Stimulated activated CD4-positive, alpha-beta T cell treated with anti-CD3 and anti-CD28 coated beads, Interleukin-2, amount 100 ng/mL, for 4 hours (primary cell): ENCODE measurements around the gene SERGEF.

Experiments used
- DNase-seq: peaks from one replicate; pipeline ENCODE4 v3.0.0-alpha.2; 2020; ENCODE audit warnings: low read depth

SERGEF gene

DNA sequence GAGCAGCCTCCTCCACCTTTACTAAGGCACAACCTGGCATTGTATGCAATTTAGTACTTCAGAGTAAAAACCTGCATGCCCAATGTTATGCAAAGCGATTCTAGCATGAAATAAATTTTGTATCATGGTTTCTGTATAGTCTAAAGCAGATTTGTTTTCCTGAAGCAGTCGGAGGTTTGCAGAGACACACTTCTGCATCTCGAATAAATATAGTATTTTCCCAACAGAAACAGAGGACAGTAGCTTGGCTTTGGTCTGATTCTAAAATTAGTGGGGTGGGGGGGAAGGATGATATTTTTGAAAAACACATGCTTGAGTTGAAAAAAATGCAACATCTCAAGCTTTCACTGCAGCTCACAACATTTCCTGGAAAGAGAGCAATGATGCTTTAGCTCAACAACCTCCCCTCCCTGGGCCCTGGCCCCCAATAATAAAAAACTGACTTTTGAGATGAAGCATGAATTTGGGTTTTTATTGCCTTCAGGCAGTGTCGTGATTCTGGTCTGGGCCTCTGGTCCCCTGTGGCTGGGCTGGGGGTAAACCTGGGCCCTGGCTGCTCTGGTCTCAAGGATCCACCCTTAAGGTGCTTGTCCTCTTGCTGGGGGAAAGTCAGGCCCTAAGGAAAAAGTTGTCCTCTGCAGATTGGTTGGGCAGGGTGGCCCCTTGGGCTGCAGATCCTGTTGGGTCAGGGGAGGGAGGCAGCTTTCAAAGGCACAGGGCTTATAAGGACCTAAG is 230.1 kb downstream of the SERGEF start:
- no peak for DNase-seq

DNA sequence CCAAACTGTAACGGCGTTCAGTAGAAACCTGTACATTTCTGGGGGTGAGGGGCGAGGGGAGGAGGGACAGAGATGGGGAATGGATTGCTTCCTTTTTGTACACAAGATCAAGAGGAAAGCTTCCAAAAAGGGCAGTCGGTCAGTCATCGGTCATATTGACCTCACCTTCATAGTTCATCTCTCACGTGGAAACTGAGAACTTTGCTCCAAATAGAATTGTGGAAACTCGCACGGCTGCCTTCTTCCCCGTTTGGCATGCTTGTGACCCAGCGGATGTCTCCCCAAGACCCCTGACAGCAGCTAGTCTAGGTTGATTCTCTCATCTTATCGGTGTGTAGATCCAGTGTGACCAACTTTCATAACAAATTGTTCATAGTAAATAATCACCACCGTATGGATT is 230.7 kb downstream of the SERGEF start:
- no peak for DNase-seq

DNA sequence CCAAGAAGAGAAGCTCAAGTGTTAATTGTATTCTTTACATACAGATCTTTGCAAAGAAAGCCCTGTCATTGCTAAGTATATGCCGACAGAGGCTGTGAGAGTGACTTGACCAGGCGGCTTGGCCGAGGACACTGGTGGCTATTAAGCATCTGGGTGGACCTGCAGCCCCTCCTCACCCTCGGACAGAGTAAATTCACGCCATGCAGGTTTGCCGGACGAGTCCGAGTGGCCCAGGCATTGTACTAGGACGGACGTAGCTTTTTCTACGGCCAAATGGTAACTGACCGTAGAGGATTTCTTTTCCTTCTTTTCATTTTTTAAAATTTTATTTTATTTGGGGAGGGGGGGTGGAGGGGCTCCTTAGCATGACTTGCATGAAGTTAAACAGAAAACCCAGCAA is 231.2 kb downstream of the SERGEF start:
- DNase-seq, result no peak

DNA sequence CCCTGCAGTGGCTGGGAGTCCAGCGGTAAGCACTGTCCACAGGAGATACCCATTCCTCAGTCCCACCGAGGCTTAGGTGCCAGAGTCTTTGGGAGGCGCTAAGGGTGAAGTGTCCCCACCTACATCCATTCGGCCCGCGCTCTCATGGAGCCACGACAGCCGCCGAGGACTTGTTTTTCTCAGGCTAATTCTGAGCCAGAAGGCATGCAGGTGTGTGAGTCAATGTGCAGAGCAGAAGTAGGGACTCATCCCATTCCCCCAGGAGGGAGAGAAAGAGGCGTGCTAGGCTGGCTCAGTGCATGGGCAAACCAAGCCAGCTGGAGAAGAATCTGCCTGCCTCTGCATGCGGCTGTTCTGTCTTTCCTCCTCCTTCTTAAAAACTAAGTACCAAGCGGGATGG is 231.6 kb downstream of the SERGEF start:
- no peak for DNase-seq

DNA sequence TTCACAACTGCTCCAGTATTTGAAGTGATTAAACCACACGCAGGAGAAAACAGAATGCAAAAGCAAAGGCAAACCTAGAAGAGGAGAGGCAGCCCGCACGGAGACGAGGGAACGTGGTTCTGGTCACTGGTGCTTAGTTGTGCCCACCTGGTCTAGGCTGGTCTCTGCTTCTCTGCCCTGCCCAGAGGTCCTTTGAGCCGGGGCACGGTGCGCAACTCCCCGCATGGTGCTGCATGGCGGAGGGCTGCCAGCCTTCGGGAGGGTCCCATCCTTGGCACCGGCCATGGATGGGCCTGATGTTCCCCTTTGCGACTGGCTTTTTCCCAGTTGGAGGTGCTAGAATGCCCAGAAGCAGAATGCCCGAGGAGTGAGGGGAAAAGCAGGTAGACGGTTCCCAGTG is 232.2 kb downstream of the SERGEF start:
- no peak for DNase-seq

DNA sequence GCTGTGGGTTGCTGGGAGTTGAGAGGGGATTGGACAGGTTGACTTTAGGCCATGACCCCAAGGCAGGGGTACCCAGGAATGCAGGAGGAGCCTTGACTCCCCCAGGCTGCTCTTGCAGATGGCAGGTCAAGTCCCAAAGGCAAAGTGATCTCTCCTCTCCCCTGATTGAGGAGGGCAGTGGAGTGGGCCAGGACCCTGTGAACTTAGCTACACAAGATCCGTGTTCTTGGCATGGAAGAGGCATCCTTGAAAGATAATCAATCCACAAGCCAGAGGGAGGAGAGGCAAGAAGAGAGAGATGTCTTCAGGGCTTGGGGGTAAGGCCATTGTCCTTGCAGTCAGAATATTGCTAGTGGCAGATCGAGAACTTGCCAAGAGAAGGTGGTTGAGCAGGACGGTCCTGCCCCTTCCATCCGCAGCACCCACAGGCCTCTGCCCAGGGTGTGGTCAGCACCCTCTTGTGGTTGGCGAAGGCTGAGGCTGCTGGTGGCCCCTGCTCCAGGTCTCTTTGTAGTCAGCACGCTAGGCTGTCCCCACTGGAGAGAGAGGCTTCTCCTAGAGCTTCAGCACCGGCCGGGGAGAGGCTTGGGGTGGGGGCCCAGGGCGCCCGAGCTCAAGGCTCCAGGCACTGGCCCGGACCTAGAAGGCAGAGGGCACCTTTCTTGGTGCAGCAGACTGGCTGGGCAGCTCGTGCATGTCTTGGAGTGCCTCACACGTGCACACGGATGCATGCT is 232.8 kb downstream of the SERGEF start:
- no peak for DNase-seq

DNA sequence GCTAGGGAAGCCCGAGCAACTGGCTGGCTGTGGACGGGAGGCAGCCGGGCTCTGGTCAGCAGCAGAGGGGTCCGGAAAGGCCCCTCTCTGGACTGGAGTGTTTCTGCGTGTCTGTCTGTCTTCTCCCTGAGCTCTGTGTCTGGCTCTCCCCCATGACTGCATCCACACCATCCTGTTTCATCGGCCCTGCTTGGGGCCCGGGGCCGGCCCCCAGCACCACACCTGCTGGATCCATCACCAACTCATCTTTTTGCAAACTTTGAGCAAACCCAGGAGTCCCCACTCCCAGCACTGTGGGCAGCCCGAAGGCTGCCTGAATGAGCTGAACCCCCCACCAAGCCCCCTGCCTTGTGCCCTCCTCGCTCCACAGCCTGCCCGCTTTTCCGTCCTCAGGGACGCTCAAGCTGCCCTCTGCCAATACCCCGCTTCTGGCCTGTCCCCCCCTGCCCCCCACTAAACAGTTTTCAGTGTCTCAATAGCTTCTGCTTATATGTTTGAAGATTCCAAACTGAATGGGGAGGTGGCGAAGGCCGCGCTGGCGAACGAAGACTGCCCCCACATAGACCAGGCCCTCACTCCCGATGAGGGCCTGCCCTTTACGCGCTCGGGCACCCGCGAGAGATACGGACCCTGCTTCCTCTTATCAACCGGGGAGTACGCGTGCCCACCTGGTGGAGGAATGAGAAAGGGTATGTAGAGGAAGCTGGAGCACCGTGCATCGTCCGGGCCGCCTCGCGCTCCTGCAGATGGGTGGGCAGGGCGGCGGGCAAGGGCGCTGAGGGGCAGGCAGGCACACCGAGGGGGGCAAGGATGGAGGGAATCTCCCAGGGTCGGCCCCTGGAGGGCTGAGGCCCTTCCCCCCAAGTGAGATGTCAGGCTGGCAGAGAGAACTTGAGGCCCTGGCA is 233.6 kb downstream of the SERGEF start:
- DNase-seq, result no peak

DNA sequence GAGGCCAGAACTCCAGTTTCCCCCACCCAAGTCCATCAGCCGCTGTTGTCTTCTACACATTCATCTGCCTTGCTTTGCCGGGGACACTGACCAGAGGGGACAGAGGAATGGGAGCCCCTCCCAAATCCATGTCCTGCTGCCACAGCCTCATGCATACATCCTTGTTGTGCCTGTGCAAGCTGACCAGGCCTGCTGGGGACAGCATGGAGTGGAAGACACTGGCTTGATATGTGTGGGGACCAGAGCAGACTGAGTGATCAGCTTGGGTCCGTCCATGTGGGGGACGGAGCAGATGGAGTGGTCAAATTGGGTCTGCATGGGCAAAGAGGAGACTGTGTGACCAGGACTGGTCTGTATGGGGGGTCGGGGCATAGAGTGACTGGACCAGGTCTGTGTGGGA is 234.5 kb downstream of the SERGEF start:
- DNase-seq, result no peak

DNA sequence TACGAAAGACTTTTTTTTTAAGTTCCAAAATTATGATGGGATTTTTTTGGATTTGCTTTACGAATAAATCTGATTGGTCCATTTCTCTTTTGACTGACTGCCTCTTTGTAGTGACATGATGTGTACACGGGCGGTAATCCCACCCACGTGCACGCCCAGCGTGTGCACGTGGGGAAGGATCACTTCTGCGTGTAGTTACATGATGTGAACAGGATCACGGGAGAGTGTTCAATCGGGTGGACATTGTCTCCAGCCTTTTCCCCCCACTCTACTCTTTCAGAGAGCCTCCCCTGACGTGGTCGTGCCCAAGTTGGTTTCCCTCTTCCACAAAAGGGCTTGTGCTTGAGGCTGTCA is 235.1 kb downstream of the SERGEF start:
- no peak for DNase-seq

DNA sequence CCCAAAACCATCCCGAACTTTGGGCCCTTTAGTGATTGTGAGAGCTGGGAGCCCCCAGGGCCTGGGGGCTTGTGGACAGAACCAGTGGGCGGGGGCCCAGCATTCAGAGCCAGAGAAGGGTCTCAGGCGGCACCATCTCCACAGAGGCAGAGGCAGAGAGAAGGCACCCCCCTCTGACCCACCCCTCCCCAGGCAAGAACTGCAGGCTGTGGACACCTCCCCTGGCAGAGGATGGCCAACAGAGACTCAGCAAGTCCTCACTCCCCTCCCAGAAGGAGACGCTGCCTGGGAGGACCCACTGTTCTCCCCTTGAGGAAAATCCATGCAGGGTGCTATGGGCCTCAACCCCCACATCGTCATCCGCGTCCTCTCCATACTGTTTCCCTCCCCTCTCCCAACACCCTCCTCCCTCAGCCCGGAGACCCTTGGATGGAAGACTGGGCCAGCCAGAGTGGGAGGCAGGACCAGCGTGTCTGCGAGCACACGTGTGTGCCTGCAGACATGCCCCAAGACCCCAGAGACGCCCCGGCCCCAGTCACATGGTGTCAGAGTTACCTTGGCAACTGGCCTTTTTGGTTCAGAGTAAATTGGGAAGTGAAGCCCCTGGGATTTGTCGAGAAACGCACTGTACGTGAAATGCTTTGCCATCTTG is 235.6 kb downstream of the SERGEF start:
- no peak for DNase-seq

DNA sequence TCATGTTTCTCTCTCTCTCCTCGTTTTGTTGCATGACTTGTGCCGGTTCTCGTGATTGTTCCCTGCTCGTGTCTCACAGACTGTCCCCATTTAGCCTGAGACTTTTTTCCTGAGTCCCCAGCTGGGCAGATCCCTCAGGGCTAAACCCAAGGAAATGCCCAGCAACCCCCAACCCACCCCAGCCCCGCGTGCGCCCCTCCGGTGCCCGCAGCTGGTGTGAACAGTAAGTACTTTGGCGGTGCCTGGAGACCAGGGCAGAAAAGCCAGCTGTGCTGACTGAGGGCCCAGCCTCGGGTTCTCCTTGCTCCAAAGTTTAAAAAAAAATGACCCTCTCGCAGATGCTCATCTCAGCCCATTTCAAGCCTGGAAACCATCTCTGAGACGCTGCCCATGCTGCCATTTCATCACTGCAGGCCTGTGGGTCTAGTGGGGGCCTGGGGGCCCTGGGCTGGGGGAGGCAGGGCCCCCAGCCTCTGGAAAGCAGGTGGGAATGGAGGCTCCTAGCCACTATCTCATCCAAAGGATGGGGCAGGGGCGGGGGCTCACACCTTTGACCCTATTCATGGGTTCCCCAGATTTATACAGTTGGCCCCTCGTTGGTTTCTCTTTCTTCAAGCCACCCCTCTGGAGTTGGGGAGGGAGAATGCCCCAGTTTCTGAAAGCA is 236.5 kb downstream of the SERGEF start:
- DNase-seq, result no peak

DNA sequence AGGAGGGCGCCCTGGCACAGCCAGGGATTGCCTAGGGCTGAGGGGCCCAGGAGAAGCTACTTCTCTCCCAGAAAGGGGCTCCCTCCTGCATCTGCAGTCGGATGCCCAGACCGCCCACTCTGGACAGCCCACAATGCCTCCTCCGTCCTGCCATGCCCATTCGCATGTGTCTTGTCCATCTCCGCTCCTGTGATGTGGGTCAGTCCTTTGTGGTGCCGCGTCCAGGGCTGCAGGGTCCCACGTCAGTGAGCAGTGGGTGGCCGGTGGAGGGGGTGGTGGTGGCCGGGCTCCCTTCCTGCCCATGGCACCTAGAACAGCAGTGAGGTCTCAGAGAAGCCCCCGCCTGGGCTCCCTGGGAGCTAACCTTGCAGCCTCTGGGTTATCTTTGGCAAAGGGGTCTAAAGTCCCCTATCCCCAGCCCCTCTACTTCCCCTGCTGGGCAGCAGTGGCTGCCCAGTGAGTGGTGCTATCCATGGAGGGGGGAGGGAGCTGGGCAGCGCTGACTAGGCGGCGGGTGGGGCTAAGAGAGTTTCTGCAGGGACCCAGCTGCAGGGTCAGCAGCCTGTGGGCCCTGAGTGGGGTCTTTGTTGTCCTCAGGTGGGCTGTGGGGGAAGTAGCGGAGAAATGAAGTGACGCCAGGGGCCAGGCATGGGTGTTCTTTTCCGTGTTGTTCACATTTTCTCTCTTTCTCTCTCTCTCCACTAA is 237.2 kb downstream of the SERGEF start:
- DNase-seq, result no peak

DNA sequence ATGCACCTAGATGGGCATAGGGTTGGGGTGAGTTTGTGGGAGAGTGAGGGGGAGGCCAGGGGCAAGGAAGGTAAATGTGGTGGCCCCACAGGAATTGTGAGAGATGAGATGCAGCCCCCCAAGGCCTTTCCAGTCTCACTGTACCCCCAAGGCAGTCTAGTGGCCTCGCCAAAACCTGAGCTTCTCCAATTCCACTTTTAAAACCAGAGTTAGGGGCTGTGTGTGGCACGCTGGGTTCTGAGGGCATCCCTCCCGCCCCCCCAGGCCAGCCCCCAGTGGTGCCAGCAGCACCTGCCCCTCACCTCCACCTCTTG is 237.9 kb downstream of the SERGEF start:
- DNase-seq, result no peak

DNA sequence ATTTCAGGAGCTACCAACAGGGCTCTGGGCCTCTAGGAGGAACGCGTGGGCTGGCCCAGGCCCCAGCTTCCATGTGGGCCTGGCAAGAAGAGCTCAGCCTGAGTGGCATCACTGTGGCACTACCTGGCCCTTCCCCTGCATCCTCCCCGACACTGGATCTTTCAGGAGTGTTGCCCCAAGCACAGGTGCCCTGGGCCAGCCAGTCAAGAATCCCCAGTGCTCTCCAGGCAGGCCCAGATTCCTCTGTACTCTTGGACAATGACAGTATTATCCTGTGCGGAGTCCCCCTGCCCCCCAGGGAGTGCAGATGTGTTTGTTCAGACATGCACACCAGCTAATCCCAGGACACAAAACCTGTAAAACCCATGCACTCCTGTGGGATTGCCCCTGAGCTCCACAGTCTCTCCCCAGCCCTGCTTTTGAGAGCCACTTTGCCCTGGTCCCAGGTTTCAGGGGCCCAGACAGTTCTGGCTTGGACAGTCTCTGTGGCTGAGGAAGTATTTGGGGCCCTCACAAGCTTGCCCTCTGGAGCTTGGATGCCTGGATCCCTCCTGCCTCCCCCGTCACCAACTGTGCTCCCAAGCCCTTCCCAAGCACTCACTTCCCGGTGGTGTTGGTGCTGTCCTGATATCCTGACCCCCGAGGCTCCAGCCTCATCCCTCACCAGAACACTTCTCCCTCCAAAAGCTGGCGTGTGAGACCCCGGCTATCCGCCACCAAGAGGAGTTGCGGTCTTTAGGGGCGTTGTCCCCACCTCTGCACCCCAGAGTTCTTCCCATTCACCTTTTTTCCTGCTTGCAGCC is 238.4 kb downstream of the SERGEF start:
- DNase-seq, result no peak

DNA sequence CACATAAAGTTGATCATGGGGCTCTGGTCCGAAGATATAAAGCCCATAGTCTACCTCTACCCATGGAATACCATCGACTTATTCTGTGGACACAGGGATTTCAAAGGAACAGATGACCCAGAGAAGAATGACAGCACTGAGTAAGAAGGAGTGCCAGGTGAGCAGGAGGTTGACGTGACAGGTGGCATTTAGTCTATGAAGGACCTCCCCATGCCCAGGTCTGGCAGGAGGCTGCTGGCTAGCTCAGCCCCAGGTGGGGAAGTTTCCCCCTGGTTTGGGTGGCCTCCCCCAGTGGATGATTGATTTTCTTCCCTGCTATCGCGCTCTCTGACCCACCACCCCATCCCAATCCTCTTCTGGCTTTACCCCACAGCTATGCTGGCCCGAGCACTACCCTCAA is 239.2 kb downstream of the SERGEF start:
- no peak for DNase-seq

DNA sequence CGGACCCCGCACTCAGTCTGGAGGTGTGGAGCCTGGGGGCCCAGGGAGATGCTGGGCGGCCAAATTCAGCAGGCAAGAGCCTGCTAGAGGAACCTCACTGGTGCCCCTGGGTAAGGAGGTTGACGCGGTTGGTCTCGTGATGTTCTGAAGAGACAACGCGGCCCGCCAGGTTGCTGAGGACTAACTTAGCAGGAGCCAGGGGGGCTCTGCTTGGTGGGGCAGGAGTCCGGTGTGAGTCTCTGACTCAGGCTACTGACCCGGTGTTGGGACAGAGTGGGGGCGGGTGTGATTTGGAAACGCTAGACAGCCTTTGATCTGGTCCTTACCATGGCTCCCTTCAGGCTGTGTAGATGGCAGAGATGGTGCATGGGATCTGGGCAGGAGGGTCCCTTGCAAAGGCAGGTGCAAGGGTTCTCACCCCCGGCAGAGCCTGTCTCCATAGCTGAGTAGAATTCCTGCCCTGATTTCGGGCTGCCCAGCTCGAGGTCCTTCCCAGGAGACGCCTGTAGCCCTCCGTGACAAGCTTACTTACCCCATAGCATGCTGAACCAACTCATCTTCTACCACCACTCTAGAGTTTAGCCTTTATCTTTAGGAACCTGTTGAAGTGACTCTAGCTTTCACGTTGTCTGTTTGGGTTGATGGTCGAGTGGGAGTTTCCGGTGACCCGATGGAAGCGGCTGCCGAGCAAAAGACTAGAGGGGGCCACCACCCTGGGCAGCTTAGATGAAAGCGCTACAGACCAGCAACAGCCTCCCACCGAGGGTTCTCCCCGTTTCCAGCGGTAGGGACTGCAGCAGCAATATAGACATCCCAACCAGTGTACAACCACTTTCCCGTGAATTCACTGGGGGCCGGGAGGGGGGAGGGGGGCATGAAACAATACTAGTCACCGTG is 239.9 kb downstream of the SERGEF start:
- DNase-seq, result no peak

DNA sequence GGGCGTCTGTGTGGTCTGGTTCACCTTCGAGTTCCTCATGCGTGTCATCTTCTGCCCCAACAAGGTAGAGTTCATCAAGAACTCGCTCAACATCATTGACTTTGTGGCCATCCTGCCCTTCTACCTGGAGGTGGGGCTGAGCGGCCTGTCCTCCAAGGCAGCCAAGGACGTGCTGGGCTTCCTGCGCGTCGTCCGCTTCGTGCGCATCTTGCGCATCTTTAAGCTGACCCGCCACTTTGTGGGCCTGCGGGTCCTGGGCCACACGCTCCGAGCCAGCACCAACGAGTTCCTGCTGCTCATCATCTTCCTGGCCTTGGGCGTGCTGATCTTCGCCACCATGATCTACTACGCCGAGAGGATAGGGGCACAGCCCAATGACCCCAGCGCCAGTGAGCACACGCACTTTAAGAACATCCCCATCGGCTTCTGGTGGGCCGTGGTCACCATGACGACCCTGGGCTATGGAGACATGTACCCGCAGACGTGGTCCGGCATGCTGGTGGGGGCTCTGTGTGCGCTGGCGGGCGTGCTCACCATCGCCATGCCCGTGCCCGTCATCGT is 240.9 kb downstream of the SERGEF start:
- no peak for DNase-seq

DNA sequence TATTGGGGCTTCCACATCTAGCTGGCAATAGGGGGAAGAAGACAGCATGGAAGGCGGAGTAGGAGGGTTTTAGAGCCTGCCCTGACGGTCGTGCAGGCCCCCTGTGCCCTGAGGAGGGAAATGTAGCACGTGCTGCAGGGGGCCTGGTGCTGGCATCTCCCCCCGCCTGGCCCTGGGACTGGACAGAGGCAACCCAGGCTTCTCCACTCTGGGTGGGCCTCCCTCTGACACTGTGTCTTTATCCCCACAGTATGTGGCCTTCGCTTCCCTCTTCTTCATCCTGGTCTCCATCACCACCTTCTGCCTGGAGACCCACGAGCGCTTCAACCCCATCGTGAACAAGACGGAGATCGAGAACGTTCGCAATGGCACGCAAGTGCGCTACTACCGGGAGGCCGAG is 241.4 kb downstream of the SERGEF start:
- no peak for DNase-seq

DNA sequence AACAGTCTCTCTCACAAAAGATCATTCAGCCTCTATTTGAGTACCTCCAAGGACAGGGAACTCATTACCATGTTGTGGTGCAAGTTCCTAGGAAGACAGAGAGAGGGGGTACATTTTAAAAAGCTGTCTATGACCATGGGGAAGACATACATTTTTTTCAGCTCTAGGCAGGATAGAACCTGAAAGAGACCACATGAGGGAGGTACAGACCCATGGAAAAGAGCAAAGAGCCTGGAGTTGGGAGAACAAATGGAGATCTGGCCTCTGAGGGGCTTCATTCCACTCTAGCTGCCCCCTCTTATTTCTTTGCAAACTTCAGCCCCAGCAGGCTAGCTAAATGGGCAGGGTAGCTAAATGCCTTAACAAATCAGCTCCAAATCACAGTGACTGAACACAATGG is 241.9 kb downstream of the SERGEF start:
- DNase-seq, result no peak
